K562 (cell line): Measurements from ENCODE around the gene KNDC1. TPM values are rescaled to one million over a fixed set of nuclear protein-coding genes. Genes with fewer than 3 reads are reported as not detected.

ENCODE experiments used
- ATAC-seq: fragments of 200-7000 bp; cut with Tn5 transposase; 3 replicates; pipeline ENCODE4 v1.9.1; 2020; ENCODE audit warnings: moderate library complexity
- BruUV-seq: library from RNA; stranded (reverse); fragments of 400-500 nt; replicated peaks from 2 replicates; lab custom pipeline; 2021; lab: Mats Ljungman, UMichigan
- CTCF ChIA-PET: fragments of 300-600 bp; formaldehyde crosslinking; extraction: SDS; loops from one replicate; lab custom pipeline; 2021; ENCODE audit warnings: low intra/inter-chr PET ratio; lab: Yijun Ruan, JAX
- POLR2A ChIA-PET: fragments of 300-600, 350-650 bp; sonication (Branson Sonifier 250); formaldehyde crosslinking; extraction: SDS; loops from one replicate; lab custom pipeline; 2021; ENCODE audit warnings: antibody characterized with exemption, inconsistent platforms; lab: Yijun Ruan, JAX
- DNase-seq, 4 experiments: peaks; one replicate each; pipeline versions ENCODE4 v3.0.0 to v3.0.0-alpha.2; 2011 to 2018; ENCODE audit warnings: low spot score in 3 of 4, mixed read lengths in 3 of 4; ENCODE audit errors: extremely low read depth in 1 of 4
- FAIRE-seq: peaks from 2 replicates; lab custom pipeline; 2011; peaks lifted over from hg19 to GRCh38; lab: Jason Lieb, UNC
- H2AFZ ChIP-seq: 2 replicates; pipeline ENCODE4 v1.6.0; 2011; ENCODE audit warnings: low read depth, low read length, control low read depth, inconsistent platforms
- H3K27ac ChIP-seq: fragments of 200-600 bp; 3 replicates; pipeline ENCODE4 v1.8.0; 2011; ENCODE audit warnings: low read depth, mild to moderate bottlenecking, control low read depth, inconsistent platforms, low read length, moderate library complexity, mixed read lengths; ENCODE audit errors: extremely low read depth
- H3K27me3 ChIP-seq, 2 experiments: fragments of 300-600 bp in 1 of 2; 2 replicates in 1 of 2; 3 replicates in 1 of 2; pipeline versions ENCODE4 v1.6.0 to v1.8.0; 2011; ENCODE audit warnings: inconsistent platforms in 2 of 2, low read length in 2 of 2, mild to moderate bottlenecking in 1 of 2, mixed read lengths in 1 of 2, moderate library complexity in 1 of 2; ENCODE audit not compliant: control insufficient read depth in 2 of 2, insufficient read depth in 2 of 2
- H3K36me3 ChIP-seq: fragments of 300-600 bp; 3 replicates; pipeline ENCODE4 v1.8.0; 2011; ENCODE audit warnings: mild to moderate bottlenecking, low read length, inconsistent platforms; ENCODE audit not compliant: control insufficient read depth, insufficient read depth
- H3K4me1 ChIP-seq, 2 experiments: fragments of 200-600 bp in 1 of 2; replicated peaks in 1 of 2; 2 replicates in 1 of 2; 3 replicates in 1 of 2; pipeline versions ENCODE4 v1.5.1 to v1.8.0; 2011; ENCODE audit warnings: inconsistent platforms in 2 of 2, low read length in 2 of 2, mild to moderate bottlenecking in 1 of 2, mixed read lengths in 1 of 2, moderate library complexity in 1 of 2; ENCODE audit not compliant: control insufficient read depth in 2 of 2, insufficient read depth in 2 of 2
- H3K4me2 ChIP-seq: 2 replicates; pipeline ENCODE4 v1.6.1; 2011; ENCODE audit warnings: low read length, control low read depth, inconsistent platforms, mixed read lengths; ENCODE audit not compliant: insufficient read depth
- H3K4me3 ChIP-seq: fragments of 200-600 bp; sonication (generic), shearing (Covaris generic); 2 replicates; pipeline ENCODE4 v1.5.1; 2016; ENCODE audit warnings: control low read depth, inconsistent platforms
- H3K79me2 ChIP-seq: fragments of 200-600 bp; 3 replicates; pipeline ENCODE4 v1.8.0; 2011; ENCODE audit warnings: low read length, inconsistent platforms; ENCODE audit not compliant: control insufficient read depth, insufficient read depth
- H3K9ac ChIP-seq, 2 experiments: 2 replicates each; pipeline versions ENCODE4 v1.6.0 to v1.6.1; 2011; ENCODE audit warnings: low read depth in 2 of 2, low read length in 2 of 2, control low read depth in 1 of 2, inconsistent platforms in 1 of 2, mild to moderate bottlenecking in 1 of 2, mixed read lengths in 1 of 2; ENCODE audit not compliant: insufficient read depth in 1 of 2
- H3K9me1 ChIP-seq: one replicate; pipeline ENCODE4 v1.6.0; 2011; ENCODE audit warnings: inconsistent platforms, mild to moderate bottlenecking, low read length, moderate library complexity; ENCODE audit not compliant: control insufficient read depth, insufficient read depth
- H3K9me3 ChIP-seq: replicated peaks from 2 replicates; pipeline ENCODE4 v1.5.1; 2011; ENCODE audit warnings: low read depth, low read length, inconsistent platforms; ENCODE audit not compliant: control insufficient read depth, insufficient read depth
- H4K20me1 ChIP-seq: replicated peaks from 2 replicates; pipeline ENCODE4 v1.6.1; 2011; ENCODE audit warnings: low read length, inconsistent platforms, mixed read lengths; ENCODE audit not compliant: control insufficient read depth, insufficient read depth
- CBX5 ChIP-seq: IDR thresholded peaks from 2 replicates; pipeline ENCODE4 v1.6.1; 2014; ENCODE audit warnings: low read depth, borderline replicate concordance
- CHD4 ChIP-seq: fragments of 200-600 bp; sonication (generic); IDR thresholded peaks from 3 replicates; pipeline ENCODE4 v1.6.1; 2012; ENCODE audit warnings: low read depth, mild to moderate bottlenecking, mixed read lengths, low read length, inconsistent platforms; ENCODE audit not compliant: insufficient read depth, insufficient replicate concordance, poor library complexity, severe bottlenecking
- E2F5 ChIP-seq: sonication (generic); formaldehyde crosslinking; IDR thresholded peaks from 2 replicates; pipeline ENCODE4 v1.8.0; 2022; ENCODE audit warnings: mild to moderate bottlenecking, missing genetic modification reagents
- EP400 ChIP-seq: fragments of 450-650 bp; IDR thresholded peaks from 2 replicates; pipeline ENCODE4 v1.6.1; 2017; ENCODE audit warnings: antibody characterized with exemption, mild to moderate bottlenecking, moderate library complexity
- FOSL1 ChIP-seq: fragments of 200-800 bp; sonication (Bioruptor generic); conservative IDR thresholded peaks from 2 replicates; pipeline ENCODE4 v1.6.1; 2016; ENCODE audit warnings: missing genetic modification characterization, missing compliant biosample characterization
- FOXK2 ChIP-seq, 2 experiments: fragments of 450-650 bp; IDR thresholded peaks in 1 of 2; conservative IDR thresholded peaks in 1 of 2; 2 replicates each; pipeline ENCODE4 v1.6.1; 2016; ENCODE audit warnings: low read depth in 2 of 2, mild to moderate bottlenecking in 1 of 2
- HNRNPH1 ChIP-seq: fragments of 200-400 bp; formaldehyde crosslinking; optimal IDR thresholded peaks from 2 replicates; pipeline ENCODE3; 2017; ENCODE audit warnings: low read depth, mild to moderate bottlenecking, low read length, moderate library complexity
- KDM2B ChIP-seq: fragments of 250-450 bp; sonication (Bioruptor Pico); IDR thresholded peaks from 2 replicates; pipeline ENCODE4 v1.8.0; 2021; ENCODE audit warnings: mild to moderate bottlenecking, moderate library complexity
- POLR2H ChIP-seq: IDR thresholded peaks from 2 replicates; pipeline ENCODE4 v1.6.1; 2016; ENCODE audit warnings: missing genetic modification characterization, low read depth, mild to moderate bottlenecking, control low read depth, missing compliant biosample characterization, moderate library complexity
- TCF3 ChIP-seq: sonication (generic); formaldehyde crosslinking; IDR thresholded peaks from 2 replicates; pipeline ENCODE4 v1.4.0; 2020; ENCODE audit warnings: mild to moderate bottlenecking, missing genetic modification reagents
- USF1 ChIP-seq: sonication (generic); formaldehyde crosslinking; IDR thresholded peaks from 2 replicates; pipeline ENCODE4 v1.9.0; 2022; ENCODE audit warnings: mild to moderate bottlenecking, missing genetic modification reagents
- ZBTB17 ChIP-seq: fragments of 450-650 bp; formaldehyde crosslinking; IDR thresholded peaks from 2 replicates; pipeline ENCODE4 v1.4.0; 2020; ENCODE audit warnings: mild to moderate bottlenecking
- ZFPM2 ChIP-seq: fragments of 250-450 bp; sonication (Bioruptor Pico); IDR thresholded peaks from 2 replicates; pipeline ENCODE4 v1.5.1; 2022; ENCODE audit warnings: mild to moderate bottlenecking
- ZHX1 ChIP-seq: fragments of 150-350 bp; conservative IDR thresholded peaks from 2 replicates; pipeline ENCODE4 v1.6.1; 2014; ENCODE audit warnings: low read length
- ZKSCAN3 ChIP-seq: fragments of 250-450 bp; sonication (Bioruptor Pico); IDR thresholded peaks from 2 replicates; pipeline ENCODE4 v1.4.0; 2020
- ZNF124 ChIP-seq: sonication (generic); formaldehyde crosslinking; IDR thresholded peaks from 2 replicates; pipeline ENCODE4 v1.8.1; 2022; ENCODE audit warnings: missing genetic modification reagents
- ZNF398 ChIP-seq: fragments of 250-450 bp; sonication (Bioruptor Pico); IDR thresholded peaks from 2 replicates; pipeline ENCODE4 v1.8.0; 2021; ENCODE audit warnings: moderate library complexity, mild to moderate bottlenecking, inconsistent platforms
- ZNF41 ChIP-seq: fragments of 250-450 bp; sonication (Bioruptor Pico); conservative IDR thresholded peaks from 2 replicates; pipeline ENCODE4 v1.4.0; 2020; ENCODE audit warnings: mild to moderate bottlenecking
- ZNF57 ChIP-seq: fragments of 450-650 bp; formaldehyde crosslinking; IDR thresholded peaks from 2 replicates; pipeline ENCODE4 v1.4.0; 2020; ENCODE audit warnings: mild to moderate bottlenecking, moderate library complexity
- WGBS: fragments of 100-300 bp; shearing (Covaris generic); methylation state at CpG from one replicate; pipeline ENCODE4 v1.1.6; 2016; ENCODE audit warnings: low coverage, mixed read lengths; ENCODE audit not compliant: insufficient coverage; ENCODE audit errors: missing lambda C conversion rate; 5-methylcytosine and 5-hydroxymethylcytosine counted together
- in situ Hi-C: fragments of 300-500 bp; cut with MboI; formaldehyde crosslinking; loops from 4 replicates; pipeline ENCODE4 v1.15.0; 2018; ENCODE audit warnings: inconsistent platforms, mixed read lengths
- intact Hi-C: fragments of 100-400 bp; cut with micrococcal nuclease; formaldehyde crosslinking; loops from 2 replicates; pipeline ENCODE4 v1.14.2; 2022
- polyA plus RNA-seq, 8 experiments: library from polyadenylated mRNA; depleted of rRNA in 4 of 8; stranded (reverse) in 5 of 8; unstranded in 3 of 8; fragments of >200 nt; fragmentation: Nextera tagmentation in 2 of 8; fragmentation: Illumina TruSeq in 1 of 8; extraction: Ambion mirVana in 2 of 8; extraction: Trizol in 1 of 8; gene quantifications; 2 replicates each; pipeline versions ENCODE4 v1.2.1 to v1.2.3, GENCODE V29; 2011 to 2014; ENCODE audit warnings: inconsistent platforms in 1 of 8, missing spikeins in 1 of 8
- total RNA-seq, 7 experiments: library from RNA; depleted of rRNA in 6 of 7; stranded (reverse); fragments of >200 nt in 6 of 7; fragmentation: Illumina TruSeq in 2 of 7; extraction: Trizol in 2 of 7; gene quantifications; 2 replicates each; pipeline versions ENCODE4 v1.2.1 to v1.2.3, GENCODE V29; 2011 to 2021; ENCODE audit warnings: low replicate concordance in 1 of 7

KNDC1 gene
- total and polyA plus RNA-seq, 9 of the 15 experiments (the other 6 are each of a cell fraction or from before 2014, with no cell fraction given) = 0.07 to 0.26 (median 0.11) TPM; not detected in 6

GRCh38 chr10:133117688-133118071, 42.3 kb upstream of the KNDC1 start:
- Histone ChIP-seq H4K20me1 (no peaks in the 10 kb centered on the region), H3K27me3 (peaks cover 0 to 8% of the 10 kb centered on the region in 2 experiments; a peak in 2 of 5 replicates), H3K79me2 (no peaks in the 10 kb centered on the region), H3K36me3 (no peaks in the 10 kb centered on the region), H3K9me3 (no peaks in the 10 kb centered on the region), H2AFZ (no peak overlapping the region), H3K4me2 (no peak overlapping the region), H3K9ac (no peak overlapping the region), H3K4me3 (no peak overlapping the region), H3K4me1 (no peaks in the 10 kb centered on the region), H3K9me1 (no peaks in the 10 kb centered on the region), H3K27ac (no peak overlapping the region)
- WGBS = 0% methylated on average over 6 of the region's 8 CpGs
- in situ Hi-C loops (loop anchor here (25.0 kb wide), 1 partner anchor 455 kb away; no protein-coding TSS in a partner anchor), intact Hi-C loops (no loop called here)
- DNase-seq (no peak), ATAC-seq (no peak), FAIRE-seq (no peak)
- POLR2A ChIA-PET = no interaction called here
- BruUV-seq = no TSS peak
- CTCF ChIA-PET = no interaction called here
- TF ChIP-seq ZHX1 = no peak
- no peak for TF ChIP-seq USF1 (CRISPR knock-in tag)
- no peak for TF ChIP-seq ZFPM2 (CRISPR knock-in tag)
- TF ChIP-seq ZNF398 = no peak
- TF ChIP-seq TCF3 (CRISPR knock-in tag) = no peak
- TF ChIP-seq E2F5 = no peak
- TF ChIP-seq HNRNPH1 = no peak
- TF ChIP-seq ZNF124 (CRISPR knock-in tag) = no peak
- TF ChIP-seq ZNF57 (CRISPR knock-in tag) = no peak
- TF ChIP-seq POLR2H (tag) = no peak
- TF ChIP-seq ZNF41 = no peak
- TF ChIP-seq KDM2B (CRISPR knock-in tag) = no peak
- TF ChIP-seq ZKSCAN3 (CRISPR knock-in tag) = no peak
- no peak for TF ChIP-seq CHD4
- no peak for TF ChIP-seq FOSL1 (tag)
- no peak for TF ChIP-seq EP400
- no peak for TF ChIP-seq FOXK2 (conservative IDR thresholded peaks at IDR 0.05 in 1 of 2, IDR thresholded peaks at IDR 0.05 in 1 of 2; ENCODE audit: low read depth in 2 of 2)
- no peak for TF ChIP-seq ZBTB17 (CRISPR knock-in tag)
- no peak for TF ChIP-seq CBX5
